Endothelial cell (in vitro differentiated cells): ENCODE data around the gene EIF2S1. TPM values are rescaled to one million over a fixed set of nuclear protein-coding genes. Genes with fewer than 3 reads are reported as not detected.

Source experiments
- DNase-seq: peaks from one replicate; pipeline ENCODE4 v3.0.0; 2021; ENCODE audit warnings: low spot score
- H3K27ac Mint-ChIP-seq: one replicate; pipeline ENCODE4 v1.8.0; 2021; ENCODE audit warnings: mixed read lengths, inconsistent platforms; ENCODE audit not compliant: unreplicated experiment
- H3K27me3 Mint-ChIP-seq: one replicate; pipeline ENCODE4 v1.8.0; 2021; ENCODE audit warnings: mild to moderate bottlenecking, moderate library complexity, mixed read lengths, inconsistent platforms; ENCODE audit not compliant: unreplicated experiment
- H3K36me3 Mint-ChIP-seq: one replicate; pipeline ENCODE4 v1.8.0; 2021; ENCODE audit warnings: mild to moderate bottlenecking, low read depth, mixed read lengths, inconsistent platforms; ENCODE audit not compliant: unreplicated experiment
- H3K4me1 Mint-ChIP-seq: one replicate; pipeline ENCODE4 v1.8.0; 2021; ENCODE audit warnings: mild to moderate bottlenecking, mixed read lengths, inconsistent platforms; ENCODE audit not compliant: unreplicated experiment
- H3K4me3 Mint-ChIP-seq: one replicate; pipeline ENCODE4 v1.8.0; 2021; ENCODE audit warnings: mild to moderate bottlenecking, mixed read lengths, inconsistent platforms; ENCODE audit not compliant: unreplicated experiment
- H3K9me3 Mint-ChIP-seq: one replicate; pipeline ENCODE4 v1.8.0; 2021; ENCODE audit warnings: mixed read lengths, inconsistent platforms; ENCODE audit not compliant: unreplicated experiment
- total RNA-seq: library from RNA; stranded (reverse); fragmentation: NEBNext Ultra II Directional; extraction: Animal tissue kit (Norgen Biotek cat#: 25700); gene quantifications from one replicate; pipeline ENCODE4 v1.2.1, GENCODE V29; 2021; ENCODE audit not compliant: unreplicated experiment
- TF ChIP-seq, protein P1 (sequence below): fragments of 200-600 bp; sonication (generic); IDR thresholded peaks from one replicate; pipeline ENCODE4 v1.5.0; 2021; ENCODE audit warnings: antibody characterized with exemption; ENCODE audit not compliant: unreplicated experiment

EIF2S1 gene
- total RNA-seq, 1 donor from 2014 or later: 74.2 TPM

DNA sequence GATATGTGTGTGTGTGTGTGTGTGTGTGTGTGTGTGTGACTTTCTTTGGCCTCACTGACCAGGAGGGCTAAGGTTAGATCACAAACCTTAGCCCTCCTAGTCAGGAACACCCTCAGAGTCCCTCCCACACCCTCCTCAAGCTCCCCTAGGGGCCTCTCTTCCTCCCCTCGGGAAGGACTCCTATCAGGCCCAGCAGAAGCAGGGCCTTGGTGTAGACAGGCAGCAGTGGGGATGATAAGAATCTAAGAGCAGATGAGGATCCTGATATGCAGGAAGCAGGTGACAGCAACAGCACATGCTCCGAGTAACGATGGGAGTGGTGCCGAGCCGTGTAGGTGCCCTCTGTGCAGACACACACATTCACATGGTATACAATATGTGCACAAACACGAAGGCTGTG, 31.1 kb downstream of the EIF2S1 start:
- TF ChIP-seq, protein P1, sequence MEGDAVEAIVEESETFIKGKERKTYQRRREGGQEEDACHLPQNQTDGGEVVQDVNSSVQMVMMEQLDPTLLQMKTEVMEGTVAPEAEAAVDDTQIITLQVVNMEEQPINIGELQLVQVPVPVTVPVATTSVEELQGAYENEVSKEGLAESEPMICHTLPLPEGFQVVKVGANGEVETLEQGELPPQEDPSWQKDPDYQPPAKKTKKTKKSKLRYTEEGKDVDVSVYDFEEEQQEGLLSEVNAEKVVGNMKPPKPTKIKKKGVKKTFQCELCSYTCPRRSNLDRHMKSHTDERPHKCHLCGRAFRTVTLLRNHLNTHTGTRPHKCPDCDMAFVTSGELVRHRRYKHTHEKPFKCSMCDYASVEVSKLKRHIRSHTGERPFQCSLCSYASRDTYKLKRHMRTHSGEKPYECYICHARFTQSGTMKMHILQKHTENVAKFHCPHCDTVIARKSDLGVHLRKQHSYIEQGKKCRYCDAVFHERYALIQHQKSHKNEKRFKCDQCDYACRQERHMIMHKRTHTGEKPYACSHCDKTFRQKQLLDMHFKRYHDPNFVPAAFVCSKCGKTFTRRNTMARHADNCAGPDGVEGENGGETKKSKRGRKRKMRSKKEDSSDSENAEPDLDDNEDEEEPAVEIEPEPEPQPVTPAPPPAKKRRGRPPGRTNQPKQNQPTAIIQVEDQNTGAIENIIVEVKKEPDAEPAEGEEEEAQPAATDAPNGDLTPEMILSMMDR: no peak
- Mint-ChIP-seq H3K27ac (no peak overlapping the region), H3K36me3 (peaks cover 4% of the 10 kb centered on the region)

DNA sequence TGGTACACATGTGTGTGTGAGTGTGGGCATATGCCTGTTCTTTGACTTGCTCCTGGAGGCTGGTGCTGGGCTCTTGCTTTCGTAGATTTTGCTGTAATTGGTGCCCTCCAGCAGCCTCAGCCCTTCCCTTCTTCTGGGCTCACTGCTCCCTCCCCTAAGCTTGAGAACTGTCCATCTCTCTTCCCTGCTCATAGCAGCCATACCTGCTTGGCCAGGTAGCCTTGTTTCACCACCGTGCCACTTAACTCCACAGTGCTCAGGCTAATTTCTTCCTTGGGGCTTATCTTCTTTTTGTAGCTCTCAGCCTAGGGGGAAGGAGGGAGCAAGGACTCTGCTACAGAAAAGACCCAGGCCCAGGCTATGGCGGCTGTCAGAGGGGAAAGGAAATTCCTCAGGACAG, 32.0 kb downstream of the EIF2S1 start:
- Mint-ChIP-seq H3K27me3 (peaks cover 8% of the 10 kb centered on the region), H3K4me1 (peaks cover 30% of the 10 kb centered on the region), H3K27ac (no peak overlapping the region), H3K4me3 (no peak overlapping the region), H3K36me3 (peaks cover 4% of the 10 kb centered on the region), H3K9me3 (no peaks in the 10 kb centered on the region)
- TF ChIP-seq, protein P1: no peak
- DNase-seq: no peak

More for the DNA sequence above, 31.1 kb downstream of the EIF2S1 start:
- peaks cover 25% of the 10 kb centered on the region for H3K4me1 Mint-ChIP-seq
- H3K27me3 Mint-ChIP-seq: peaks cover 2% of the 10 kb centered on the region
- no peaks in the 10 kb centered on the region for H3K9me3 Mint-ChIP-seq
- DNase-seq: no peak
- H3K4me3 Mint-ChIP-seq: no peak overlapping the region

DNA sequence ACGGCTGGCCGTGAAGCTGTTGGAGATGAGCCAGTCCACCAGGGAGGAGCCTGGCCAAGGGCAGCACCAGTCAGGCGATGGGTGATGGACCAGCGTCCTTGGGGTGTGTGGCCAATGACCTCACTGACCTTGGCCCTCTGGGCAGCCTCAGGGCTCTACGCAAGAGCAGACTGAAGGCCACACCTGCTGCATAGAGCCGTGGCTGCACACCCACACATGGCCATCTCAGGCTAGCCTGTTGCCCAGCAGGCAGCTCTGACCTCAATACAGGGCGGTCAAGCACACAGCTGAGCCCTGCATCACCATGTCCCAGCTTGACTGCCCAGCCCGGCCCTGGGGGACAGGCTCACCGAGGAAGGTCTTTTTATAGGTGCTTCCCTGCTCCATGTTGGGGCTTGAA, 32.7 kb downstream of the EIF2S1 start:
- peaks cover 4% of the 10 kb centered on the region for H3K36me3 Mint-ChIP-seq
- no peak for DNase-seq
- H3K4me3 Mint-ChIP-seq: no peak overlapping the region
- TF ChIP-seq, protein P1: no peak
- H3K4me1 Mint-ChIP-seq: peaks cover 30% of the 10 kb centered on the region
- H3K9me3 Mint-ChIP-seq: no peaks in the 10 kb centered on the region
- H3K27ac Mint-ChIP-seq: no peak overlapping the region
- peaks cover 8% of the 10 kb centered on the region for H3K27me3 Mint-ChIP-seq

DNA sequence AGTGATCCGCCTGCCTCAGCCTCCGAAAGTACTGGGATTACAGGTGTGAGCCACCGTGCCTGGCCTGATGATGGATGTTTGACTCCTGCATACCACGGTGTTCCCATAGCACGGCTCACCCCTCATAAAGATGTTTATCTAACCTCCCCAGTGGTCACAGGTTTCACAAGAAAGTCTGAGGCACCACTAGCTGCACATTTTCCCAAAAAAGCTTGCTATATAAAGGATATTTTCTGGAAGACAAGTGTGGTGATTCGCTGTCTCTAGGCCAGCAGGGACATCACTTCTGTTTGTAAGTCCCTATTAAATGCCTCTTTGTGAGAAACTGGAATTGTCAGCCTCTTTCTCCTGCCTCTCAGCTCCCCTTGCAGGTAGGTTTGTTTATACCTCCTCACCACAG, 33.6 kb downstream of the EIF2S1 start:
- H3K4me3 Mint-ChIP-seq: no peak overlapping the region
- peaks cover 4% of the 10 kb centered on the region for H3K36me3 Mint-ChIP-seq
- H3K4me1 Mint-ChIP-seq: peaks cover 27% of the 10 kb centered on the region
- H3K27me3 Mint-ChIP-seq: peaks cover 11% of the 10 kb centered on the region
- no peak for DNase-seq
- no peak overlapping the region for H3K27ac Mint-ChIP-seq
- TF ChIP-seq, protein P1: no peak
- no peaks in the 10 kb centered on the region for H3K9me3 Mint-ChIP-seq

DNA sequence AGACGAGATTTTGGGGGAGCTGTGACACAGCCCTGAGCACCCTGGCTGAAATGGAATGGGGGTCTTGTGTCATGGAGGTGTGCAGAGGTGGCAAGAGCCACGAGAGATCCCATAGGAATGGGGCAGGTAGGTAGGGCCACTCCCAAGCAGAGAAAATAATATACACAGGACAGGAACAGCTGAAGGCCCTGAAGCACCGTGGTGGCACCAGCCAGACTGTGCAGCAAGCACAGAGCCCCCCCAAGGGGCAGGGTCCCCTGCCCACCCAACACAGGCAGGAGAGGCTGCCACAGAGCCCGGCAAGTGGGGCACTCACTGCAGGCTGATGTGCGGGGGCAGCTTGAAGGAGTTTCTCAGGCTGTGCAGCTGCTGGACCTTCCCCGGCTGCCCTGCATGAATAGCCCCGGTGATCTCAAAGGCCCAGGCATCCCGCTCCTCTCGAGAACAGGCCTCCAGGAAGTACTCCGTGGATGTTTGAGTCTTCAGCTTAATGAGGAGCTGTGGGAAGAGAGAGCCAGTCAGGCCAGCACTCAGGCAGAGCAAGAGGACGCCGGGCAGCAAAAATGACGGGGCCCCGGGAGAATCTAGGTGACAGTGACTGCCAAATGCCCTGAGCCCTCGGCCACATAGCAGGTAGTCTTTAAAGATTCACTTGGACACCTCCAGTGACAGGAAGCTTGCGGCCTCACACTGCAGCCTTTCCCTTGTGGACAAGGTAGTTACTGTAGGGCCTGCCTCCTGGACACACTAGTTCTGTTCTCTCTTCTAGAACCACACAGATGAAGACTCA, 35.2 kb downstream of the EIF2S1 start:
- peak overlapping the region; percentile 15 for H3K27ac Mint-ChIP-seq
- peaks cover 23% of the 10 kb centered on the region for H3K4me1 Mint-ChIP-seq
- H3K4me3 Mint-ChIP-seq: peak overlapping the region; percentile 7
- H3K36me3 Mint-ChIP-seq: peaks cover 4% of the 10 kb centered on the region
- H3K9me3 Mint-ChIP-seq: no peaks in the 10 kb centered on the region
- TF ChIP-seq, protein P1: no peak
- peaks cover 11% of the 10 kb centered on the region for H3K27me3 Mint-ChIP-seq
- DNase-seq: no peak
